ENCODE measurements around the gene FRS2.
"Not testable (repeated sequence)": the region's sequence is repeated elsewhere in the genome, so short reads cannot be mapped to it uniquely, and the experiment has no call there.

The FRS2 gene

DNA sequence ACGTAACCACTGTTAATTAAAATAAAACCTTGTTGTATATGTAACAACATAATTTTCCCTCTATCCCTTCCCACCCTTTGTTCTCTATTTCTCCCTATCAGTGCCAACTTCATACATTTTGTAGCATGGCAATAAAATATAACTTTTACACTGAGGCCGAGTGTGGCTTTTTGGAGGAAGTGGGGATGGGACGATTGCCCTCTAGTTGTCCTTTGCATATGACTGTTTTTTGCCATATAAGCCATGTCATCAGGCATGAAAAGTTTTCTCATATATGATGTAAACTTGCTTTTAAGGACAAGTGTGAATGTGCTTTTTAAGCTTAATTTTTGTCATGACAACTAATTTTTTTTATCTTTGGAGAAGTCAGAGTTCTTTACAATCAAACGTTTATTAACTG is 108.8 kb downstream of the FRS2 start:
- DNase-seq (ENCODE audit: low spot score), result no peak

DNA sequence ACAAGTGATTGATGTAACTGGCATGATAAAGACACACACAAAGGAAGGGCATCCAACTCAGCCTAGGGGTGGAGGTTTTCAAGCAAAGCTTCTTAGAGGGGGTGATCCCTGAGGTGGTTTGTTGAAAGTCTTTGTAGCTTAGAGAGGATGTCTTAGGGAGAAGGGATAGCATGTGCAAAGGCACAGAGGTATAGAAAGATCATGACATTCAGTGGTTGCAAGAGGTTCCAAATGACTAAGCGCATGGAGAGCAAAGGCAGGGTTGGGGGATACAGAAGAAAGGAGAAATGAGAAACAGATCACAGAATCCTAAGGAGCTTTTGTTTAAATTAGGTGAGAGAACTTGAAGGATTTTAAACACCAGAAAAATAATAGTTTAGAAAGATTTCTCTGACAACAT is 109.9 kb downstream of the FRS2 start:
- DNase-seq (ENCODE audit: low spot score), result no peak

DNA sequence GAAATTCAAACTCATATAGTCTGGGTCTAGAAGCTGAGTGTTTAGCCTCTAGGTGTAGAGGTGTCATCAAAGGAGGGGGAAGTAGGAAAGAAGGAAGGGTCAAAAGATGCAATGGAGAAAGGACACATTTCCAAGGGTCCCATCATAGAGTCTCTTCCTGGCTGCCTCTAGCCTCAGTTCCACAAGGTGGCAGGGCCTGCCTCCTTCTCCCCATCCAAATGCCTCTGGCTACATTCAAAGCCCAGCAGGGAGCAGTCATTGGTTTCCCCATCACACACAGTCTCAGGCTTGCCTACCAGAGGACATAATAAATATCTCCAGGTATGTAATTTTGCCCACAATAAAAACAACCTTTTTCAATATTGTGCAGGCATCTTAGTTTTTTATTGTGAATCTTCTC is 113.0 kb downstream of the FRS2 start:
- peak; percentile 16 for DNase-seq (ENCODE audit: low spot score)

DNA sequence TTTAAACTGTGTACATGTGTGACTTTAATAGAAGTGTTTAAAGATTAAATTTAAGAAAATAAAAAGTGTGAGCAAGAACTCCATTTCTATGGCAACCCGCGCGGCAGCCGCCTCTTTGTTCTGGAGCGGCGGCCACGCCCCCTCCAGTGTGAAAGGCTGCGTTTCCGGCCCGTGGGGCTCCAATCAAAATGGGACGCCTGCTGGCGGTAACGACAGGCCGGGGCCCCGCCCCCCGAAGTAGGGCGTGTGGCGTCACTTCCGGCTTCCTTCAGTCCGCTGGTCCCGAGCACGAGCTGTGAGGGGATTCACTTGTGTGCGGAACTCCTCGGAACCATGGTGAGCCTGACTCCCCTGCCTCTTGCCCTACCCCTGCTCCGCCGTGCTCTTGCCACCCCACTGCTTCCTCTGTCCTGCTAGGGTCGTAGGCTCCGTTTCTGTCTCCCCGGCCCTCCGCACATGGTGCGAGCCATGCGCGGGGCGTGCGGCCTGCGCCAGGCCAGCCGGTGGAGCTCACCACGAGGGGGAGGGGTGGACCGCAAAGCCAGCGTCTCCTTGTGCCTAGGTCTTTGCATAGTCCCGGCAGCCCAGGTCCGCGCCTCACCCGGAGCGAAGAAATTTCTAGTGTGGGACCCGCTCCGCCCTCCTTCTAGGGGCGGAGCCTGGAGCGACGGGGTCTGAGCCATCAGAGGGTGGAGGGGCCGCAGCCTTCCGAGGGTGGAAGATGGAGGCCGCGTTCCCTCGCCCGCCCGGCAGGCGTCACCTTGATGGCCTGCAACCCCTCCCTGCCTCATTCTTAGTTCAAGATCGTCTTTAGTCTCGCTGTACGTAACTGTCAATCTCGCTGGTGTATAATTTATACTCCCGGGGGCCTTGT is 115.2 kb downstream of the FRS2 start, which contains the start of gene CCT2:
Gene CCT2 (plus strand): TSS at position 271 of the 874 bp plus-strand sequence. CDS start 63 bp downstream, at position 334.
- peak; percentile 96 for DNase-seq (ENCODE audit: low spot score)

DNA sequence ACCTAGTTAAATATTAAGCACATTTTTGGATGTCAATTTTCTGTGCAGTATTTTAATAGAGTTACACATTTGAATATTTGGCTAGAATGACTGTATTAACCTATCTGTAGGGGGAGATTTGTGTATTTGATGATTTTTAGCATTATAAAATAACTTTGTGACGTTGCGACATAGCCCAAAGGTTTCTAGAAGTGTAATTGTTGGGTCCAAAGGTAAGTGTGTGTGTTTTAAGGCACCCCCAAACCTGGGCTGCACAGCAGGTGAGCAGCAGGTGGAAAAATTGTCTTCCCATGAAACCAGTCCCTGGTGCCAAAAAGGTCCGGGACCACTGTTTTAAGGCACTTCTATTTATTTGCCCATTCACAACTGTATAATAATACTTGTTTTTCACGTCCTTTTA is 118.3 kb downstream of the FRS2 start:
- DNase-seq (ENCODE audit: low spot score), result no peak

DNA sequence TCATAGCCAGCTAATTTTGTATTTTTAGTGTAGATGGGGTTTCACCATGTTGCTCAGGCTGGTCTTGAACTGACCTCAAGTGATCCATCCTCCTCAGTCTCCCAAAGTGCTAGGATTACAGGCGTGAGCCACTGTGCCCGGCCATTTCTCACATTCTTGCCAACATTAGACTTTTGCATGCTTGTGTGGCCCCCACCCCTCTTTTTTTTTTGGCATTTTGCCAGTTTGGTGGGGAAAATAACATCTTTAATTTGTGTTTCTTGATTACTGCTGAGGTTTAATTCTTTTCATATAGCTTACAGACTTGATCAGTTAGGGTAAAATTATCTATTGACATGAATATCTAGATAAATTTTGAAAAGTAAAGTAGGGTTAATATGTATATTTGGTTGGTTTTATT is 118.9 kb downstream of the FRS2 start:
- no peak for DNase-seq (ENCODE audit: low spot score)

DNA sequence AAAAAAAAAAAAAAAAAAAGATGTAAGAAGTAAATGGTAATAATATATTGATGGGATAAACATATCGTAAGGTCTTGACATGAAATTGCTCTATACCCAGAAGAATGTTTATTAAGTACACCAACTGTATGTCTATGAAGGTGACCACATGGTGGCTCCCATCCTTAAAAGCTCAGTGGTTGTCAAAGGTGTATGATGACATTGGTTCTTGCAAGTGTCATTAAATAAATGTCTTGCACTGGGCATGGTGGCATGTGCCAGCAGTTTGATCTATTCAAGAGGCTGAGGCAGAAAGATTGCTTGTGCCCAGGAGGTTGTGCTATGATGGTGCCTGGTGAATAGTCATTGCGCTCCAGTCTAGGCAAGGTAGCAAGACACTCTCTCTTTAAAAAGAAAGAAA is 125.5 kb downstream of the FRS2 start:
- DNase-seq (ENCODE audit: low spot score), result peak; percentile 9

DNA sequence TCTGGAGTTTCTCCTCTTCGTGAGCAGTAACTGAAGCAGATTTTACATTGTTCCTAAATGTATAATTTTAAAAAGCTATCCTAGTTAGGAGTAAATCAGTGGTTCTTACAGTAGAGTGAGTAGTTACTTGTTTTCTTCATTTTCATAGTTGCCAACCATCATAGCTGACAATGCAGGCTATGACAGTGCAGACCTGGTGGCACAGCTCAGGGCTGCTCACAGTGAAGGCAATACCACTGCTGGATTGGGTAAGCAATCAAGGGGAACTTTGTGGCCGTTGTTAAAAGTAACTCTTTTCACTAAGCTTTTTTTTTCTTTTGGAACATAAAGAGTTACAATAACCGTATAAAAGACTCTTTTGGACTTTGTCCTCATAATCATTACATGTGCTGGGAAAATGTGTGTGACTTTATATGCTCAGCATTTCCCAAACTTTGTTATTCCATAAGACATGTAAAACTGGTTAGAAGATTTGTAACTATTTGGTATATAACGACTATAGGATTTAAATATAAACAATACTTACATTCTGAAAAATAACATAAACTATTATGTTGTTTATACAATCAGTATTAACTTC is 128.1 kb downstream of the FRS2 start:
- no peak for DNase-seq (ENCODE audit: low spot score)

DNA sequence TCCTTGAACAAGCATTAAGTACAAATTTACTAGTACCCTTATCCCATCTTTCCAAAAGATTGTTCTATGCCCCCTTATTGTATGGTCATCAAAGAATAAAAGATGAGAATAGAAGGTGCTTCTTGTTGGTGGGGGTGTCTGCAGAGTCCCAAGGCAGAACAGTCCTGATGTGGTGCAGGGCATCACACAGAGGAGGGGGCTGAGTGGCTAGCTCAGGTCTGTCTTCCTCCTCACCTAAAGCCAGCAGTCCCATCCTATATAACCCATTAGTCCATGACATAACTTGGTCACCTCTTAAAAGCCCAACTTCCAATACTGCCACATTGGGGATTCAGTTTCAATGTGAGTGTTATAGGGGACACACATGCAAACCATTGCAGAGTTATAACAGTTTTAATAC is 130.6 kb downstream of the FRS2 start:
- DNase-seq (ENCODE audit: low spot score), result no peak

DNA sequence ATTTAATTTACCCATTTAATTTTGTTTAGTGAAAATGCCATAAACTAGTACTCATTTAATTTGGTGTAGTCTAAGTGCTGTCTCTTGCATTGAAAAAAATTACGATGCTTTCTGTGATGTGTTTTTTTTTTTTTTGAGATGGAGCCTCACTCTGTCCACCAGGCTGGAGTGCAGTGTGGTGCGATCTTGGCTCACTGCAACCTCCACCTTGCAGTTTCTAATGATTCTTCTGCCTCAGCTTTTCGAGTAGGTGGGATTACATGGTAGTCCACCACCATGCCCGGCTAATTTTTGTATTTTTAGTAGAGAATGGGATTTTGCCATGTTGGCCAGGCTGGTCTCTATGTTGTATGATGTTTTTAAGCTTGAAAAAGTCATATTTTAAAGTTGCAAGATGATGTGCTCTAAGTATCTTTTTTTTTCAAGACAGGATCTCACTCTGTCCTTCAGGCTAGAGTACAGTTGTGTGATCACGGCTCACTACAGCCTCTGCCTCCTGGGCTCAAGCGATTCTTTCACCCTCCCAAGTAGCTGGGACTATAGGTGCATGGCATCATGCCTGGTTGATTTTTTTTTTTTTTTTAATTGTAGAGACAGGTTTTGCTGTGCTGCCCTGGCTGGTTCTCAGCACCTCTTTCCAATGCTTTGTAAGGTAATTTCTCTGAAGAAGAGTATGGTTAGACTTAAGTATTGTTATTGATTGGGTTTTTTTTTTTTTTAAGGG is 131.9 kb downstream of the FRS2 start:
- DNase-seq (ENCODE audit: low spot score), result no peak

DNA sequence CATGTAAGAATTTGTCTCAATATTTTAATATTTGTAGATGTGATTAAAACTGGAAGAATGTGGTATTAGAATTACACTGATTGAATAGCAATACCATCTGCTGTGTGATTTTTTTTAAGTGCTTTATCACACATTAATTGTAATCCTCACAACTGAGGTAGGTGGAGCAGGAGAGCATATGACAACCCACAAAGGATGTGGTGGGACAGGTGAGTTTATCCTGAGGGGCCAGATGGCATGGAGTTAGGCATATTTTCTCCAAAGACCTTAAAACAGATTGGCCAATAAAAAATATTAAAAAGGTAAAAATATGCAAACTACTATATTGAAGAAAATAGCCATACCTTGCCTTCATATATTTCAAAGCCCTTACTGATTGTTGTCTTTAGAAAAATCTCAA is 132.8 kb downstream of the FRS2 start:
- DNase-seq (ENCODE audit: low spot score), result no peak

DNA sequence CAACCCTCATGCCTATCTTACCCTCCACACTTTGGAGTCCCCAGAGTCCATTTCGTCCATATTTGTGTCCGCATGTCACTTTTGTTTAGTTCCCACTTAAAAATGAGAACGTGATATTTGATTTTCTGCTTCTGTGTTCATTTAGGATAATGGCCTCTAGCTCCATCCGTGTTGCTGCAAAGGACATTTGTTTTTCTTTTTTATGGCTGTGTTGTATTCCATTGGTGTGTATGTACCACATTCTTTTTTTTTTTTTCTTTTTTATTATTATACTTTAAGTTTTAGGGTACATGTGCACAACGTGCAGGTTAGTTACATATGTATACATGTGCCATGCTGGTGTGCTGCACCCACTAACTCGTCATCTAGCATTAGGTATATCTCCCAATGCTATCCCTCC is 133.4 kb downstream of the FRS2 start:
- DNase-seq (ENCODE audit: low spot score), result not testable (repeated sequence)

DNA sequence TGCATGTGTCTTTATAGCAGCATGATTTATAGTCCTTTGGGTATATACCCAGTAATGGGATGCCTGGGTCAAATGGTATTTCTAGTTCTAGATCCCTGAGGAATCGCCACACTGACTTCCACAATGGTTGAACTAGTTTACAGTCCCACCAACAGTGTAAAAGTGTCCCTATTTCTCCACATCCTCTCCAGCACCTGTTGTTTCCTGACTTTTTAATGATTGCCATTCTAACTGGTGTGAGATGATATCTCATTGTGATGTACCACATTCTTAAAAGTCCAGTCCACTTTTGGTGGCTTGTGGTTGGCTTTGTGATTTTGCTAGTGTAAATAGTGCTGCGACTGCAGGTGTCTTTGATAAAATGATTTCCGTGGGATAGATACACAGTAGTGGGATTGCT is 134.1 kb downstream of the FRS2 start:
- DNase-seq (ENCODE audit: low spot score), result not testable (repeated sequence)

DNA sequence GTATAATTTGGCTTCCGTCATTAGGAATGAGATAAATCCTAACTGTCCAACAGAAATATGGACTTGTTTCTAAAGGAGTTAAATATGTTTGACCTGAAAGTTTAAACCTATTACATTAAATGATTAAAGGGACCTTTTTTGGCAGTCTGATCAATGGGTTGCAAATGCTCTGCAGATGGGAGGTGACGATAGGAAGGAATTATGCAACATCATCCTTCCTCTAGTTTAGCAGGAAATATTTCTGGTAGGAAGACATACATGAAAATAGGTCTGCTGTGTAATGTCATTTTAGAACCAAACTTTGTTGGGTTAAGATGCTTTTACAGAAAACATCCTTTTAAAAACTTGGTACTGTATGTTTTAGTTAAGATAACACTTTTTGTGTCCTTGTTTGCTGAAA is 137.9 kb downstream of the FRS2 start:
- no peak for DNase-seq (ENCODE audit: low spot score)

DNA sequence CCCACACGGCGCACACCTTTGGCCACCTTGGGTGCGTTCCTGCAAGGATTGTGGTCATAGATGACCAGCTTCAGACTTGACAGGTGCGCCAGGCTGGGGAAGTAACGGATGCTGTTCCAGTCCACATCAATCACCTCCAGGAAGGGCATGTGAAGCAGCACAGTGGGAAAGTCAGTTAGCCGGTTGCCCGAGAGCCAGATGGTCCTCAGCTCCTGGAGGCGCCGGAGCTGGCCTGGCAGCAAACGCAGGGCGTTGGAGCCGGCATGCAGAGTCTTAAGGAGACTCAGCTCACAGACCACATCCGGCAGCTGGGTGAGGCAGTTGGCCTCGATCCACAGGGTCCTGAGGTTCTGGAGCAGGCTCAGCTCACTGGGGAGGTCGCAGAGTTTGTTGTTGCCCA is 139.9 kb downstream of the FRS2 start:
- DNase-seq (ENCODE audit: low spot score), result no peak

DNA sequence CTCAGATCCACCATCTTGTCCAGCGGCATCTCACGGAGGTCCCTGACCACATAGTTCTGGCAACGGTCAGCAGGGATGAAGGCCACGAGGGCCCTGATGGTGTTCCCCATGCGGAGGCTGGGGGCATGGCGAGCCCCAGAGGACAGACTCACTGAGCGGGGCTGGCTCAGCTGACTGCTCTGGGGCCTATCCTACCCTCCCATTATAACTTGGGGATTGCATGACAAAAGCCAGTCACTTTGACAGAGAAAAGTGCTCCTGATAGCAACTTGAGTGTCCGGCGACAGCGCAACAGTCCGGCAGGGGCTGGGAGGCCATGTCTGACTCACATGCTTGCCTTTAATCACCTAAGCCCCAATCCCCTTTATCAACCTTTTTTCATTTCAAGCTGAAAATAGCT is 140.5 kb downstream of the FRS2 start, which contains the start of gene LRRC10:
Gene LRRC10 (minus strand): TSS at position 179 of the 400 bp plus-strand sequence. CDS start 69 bp downstream, at position 110.
- no peak for DNase-seq (ENCODE audit: low spot score)

DNA sequence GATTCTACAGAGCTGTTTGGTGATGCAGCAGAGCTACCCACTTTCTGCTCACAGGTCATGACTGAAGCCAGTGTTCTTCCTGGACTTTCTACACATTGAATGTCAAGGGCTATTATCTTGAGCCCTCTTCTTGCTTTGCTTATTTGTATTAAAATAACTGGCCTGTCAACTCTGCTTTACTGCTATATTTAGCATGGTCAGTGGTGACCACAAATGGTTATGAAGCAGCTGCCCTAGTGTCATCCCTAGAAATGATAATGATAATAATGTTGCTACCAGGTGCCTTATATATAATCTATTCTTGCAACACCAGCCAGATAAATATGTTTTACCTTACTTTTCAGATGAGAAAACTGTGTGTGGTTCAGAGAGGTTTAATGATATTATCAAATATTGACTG is 143.2 kb downstream of the FRS2 start:
- DNase-seq (ENCODE audit: low spot score), result no peak

DNA sequence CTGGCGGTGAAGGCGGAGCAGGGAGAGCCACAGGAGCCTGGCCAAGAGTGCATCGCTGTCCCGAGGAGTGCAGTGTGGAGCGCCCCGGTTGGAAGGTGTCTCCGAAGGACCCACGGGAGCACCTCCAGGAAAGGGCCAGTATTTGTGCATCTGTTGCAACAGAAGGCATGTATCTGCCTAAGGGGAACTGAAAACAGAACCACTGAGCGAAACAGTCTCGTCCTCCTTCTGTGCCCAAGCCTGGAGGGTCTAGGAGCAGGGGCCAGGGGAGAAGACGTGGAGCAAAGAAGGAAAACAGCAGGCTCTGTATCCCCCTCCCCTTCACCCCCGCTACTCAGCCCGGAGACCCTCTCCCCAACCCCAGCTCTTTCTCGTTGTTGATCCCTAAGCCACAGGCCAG is 145.8 kb downstream of the FRS2 start:
- no peak for DNase-seq (ENCODE audit: low spot score)

DNA sequence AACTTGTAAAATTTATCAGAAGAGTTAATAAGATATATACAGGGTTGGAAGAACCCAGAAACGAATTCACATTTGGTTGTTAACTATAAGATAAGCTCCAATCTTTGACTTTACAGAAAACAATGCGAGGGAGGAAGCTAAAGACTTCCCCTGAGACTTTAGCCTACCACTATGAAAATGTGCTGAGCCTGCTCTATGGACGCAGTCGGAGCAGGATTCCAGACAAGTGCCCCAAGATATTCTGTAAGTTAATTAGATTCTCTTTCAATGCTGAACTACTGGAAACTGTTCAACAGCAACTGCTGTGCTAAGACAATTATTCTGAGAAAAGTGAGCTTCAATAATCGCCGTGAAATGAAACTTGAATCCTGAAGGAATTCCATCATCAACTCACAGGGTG is 148.9 kb downstream of the FRS2 start:
- no peak for DNase-seq (ENCODE audit: low spot score)

DNA sequence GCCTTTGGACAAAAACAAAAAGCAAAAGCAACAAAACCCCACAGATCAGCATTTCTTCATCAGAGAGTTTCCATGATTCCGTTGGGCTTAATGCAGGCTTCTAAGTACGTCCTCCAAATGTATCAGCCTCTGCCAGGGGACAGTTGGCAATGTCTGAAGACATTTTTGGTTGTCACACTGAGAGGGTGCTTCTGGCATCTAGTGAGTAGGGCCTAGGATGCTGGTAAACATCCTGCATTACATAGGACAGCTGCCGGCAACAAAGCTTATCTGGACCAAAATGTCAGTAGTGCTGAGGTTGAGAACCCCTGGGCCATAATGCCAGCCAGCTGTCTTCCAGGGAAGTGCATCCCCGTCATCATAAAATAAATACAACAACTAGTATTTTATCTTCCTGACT is 149.9 kb downstream of the FRS2 start:
- DNase-seq (ENCODE audit: low spot score), result no peak

DNA sequence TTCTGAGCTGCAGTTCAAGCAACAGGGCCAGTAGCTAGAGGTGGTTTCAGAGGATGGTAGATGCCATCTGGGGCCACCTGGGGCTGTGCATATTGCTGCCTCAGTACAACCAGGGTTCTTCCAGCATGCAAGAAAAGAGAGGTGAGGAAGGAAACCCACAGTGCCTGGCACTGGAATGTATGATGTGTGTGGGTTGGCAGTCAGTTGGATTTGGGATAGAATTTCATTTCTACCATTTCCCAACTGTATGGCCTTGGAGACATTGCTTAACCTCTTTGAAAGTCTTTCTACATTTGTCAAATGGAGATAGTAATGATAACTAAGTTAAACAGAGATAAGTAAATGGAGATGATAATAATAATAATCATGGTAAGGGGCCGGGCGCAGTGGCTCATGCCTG is 150.7 kb downstream of the FRS2 start:
- no peak for DNase-seq (ENCODE audit: low spot score)

DNA sequence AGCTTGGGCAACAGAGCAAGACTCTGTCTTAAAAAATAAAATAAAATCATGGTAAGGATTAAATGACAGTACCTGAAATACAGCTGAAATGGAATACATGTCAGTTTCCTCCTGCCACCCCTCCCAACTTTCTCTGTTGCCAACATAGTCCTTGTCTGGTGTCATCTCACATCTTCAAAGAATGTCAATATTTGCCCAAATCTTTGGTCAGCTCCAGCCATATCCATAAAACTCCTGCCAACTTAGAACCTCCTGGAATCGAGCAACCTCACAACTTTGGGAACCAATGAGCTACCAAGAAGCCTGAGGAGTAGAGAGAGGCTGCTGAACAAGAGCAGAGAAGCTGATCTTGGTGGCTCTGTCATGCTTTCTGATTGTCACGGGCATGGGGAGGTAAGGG is 151.4 kb downstream of the FRS2 start:
- no peak for DNase-seq (ENCODE audit: low spot score)

DNA sequence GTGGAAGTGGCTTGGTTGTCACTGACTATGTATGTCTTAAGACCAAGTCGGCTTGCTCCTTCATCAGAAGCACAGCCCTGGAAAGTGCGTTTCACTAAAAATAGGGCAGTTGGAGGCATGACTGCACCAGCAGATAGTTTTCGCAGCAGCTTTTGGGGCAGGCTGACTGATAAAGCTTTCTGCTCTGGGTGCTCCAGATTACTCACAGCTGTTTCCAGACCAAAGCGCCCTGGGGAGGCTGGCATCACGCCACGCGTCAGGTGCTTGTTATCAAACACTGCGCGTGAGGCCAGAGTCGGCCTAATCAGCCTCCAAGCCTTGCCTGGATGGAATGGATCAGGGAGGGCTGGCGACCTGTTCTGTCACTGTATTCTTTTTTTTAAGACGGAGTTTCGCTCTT is 153.8 kb downstream of the FRS2 start:
- no peak for DNase-seq (ENCODE audit: low spot score)

Data from kidney tubule cell (primary cell).